ENCODE results near the gene EYA4.

GRCh38 chr6:133337308-133337707 lies 96.2 kb downstream of the EYA4 start:
- TF ChIP-seq CTCF (conservative IDR thresholded peaks at IDR 0.05; ENCODE audit: low read depth, low read length) (no peak), EZH2phosphoT487 (IDR thresholded peaks at IDR 0.05; ENCODE audit: borderline replicate concordance, low read length) (no peak), EZH2 (IDR thresholded peaks at IDR 0.05; ENCODE audit: low read length, unreplicated experiment) (no peak)

All from PC-3 (cell line).